A549 (cell line): ENCODE measurements around the gene ZNF132. TPM values are rescaled to one million over a fixed set of nuclear protein-coding genes. Genes with fewer than 3 reads are reported as not detected.

Experiments
- ATAC-seq, 2 experiments: fragments of 200-7000 bp in 1 of 2; fragments of >200 bp in 1 of 2; cut with Nextera tagmentation in 1 of 2; cut with Tn5 transposase in 1 of 2; 3 replicates each; pipeline versions ENCODE4 v1.8.0 to v1.9.1; 2018 to 2020; ENCODE audit warnings: mild to moderate bottlenecking in 1 of 2, moderate library complexity in 1 of 2
- CTCF ChIA-PET: fragments of 300-600 bp; sonication (Branson Sonifier 250); formaldehyde crosslinking; extraction: SDS; loops from one replicate; lab custom pipeline; 2021; ENCODE audit warnings: antibody characterized with exemption, inconsistent platforms; lab: Yijun Ruan, JAX
- POLR2A ChIA-PET: fragments of 350-600 bp; formaldehyde crosslinking; extraction: SDS; loops from one replicate; lab custom pipeline; 2021; ENCODE audit warnings: antibody characterized with exemption, inconsistent platforms; lab: Yijun Ruan, JAX
- DNase-seq, 2 experiments: peaks; one replicate each; pipeline versions ENCODE4 v3.0.0 to v3.0.0-alpha.2; 2011 to 2016; ENCODE audit warnings: low read depth in 1 of 2, low spot score in 1 of 2
- FAIRE-seq: peaks from 2 replicates; lab custom pipeline; 2011; peaks lifted over from hg19 to GRCh38; lab: Jason Lieb, UNC
- H3K27ac ChIP-seq, 2 experiments: fragments of >200 bp; sonication (Bioruptor Twin); formaldehyde crosslinking; 3 replicates each; pipeline ENCODE4 v1.5.1; 2016 to 2017
- H3K4me1 ChIP-seq: fragments of >200 bp; sonication (Bioruptor Twin); formaldehyde crosslinking; 3 replicates; pipeline ENCODE4 v1.6.1; 2016
- H3K4me2 ChIP-seq: fragments of >200 bp; sonication (Bioruptor Twin); formaldehyde crosslinking; 3 replicates; pipeline ENCODE4 v1.6.1; 2016
- H3K4me3 ChIP-seq: fragments of >200 bp; sonication (Bioruptor Twin); formaldehyde crosslinking; 3 replicates; pipeline ENCODE4 v1.5.1; 2016
- H3K9me3 ChIP-seq: fragments of >200 bp; sonication (Bioruptor Twin); formaldehyde crosslinking; 3 replicates; pipeline ENCODE4 v1.6.1; 2016
- BCL3 ChIP-seq: fragments of >200 bp; sonication (Bioruptor Twin); formaldehyde crosslinking; IDR thresholded peaks from 3 replicates; pipeline ENCODE4 v1.6.1; 2016
- BHLHE40 ChIP-seq: IDR thresholded peaks from 2 replicates; pipeline ENCODE4 v1.6.1; 2012; ENCODE audit warnings: low read depth, low read length, inconsistent platforms
- CBX2 ChIP-seq: fragments of 200-600 bp; sonication (generic); IDR thresholded peaks from 2 replicates; pipeline ENCODE4 v1.6.1; 2016; ENCODE audit warnings: low read depth, mild to moderate bottlenecking, borderline replicate concordance
- CBX8 ChIP-seq: fragments of 200-600 bp; sonication (generic); IDR thresholded peaks from 2 replicates; pipeline ENCODE4 v1.6.1; 2016
- CEBPB ChIP-seq, 2 experiments: fragments of >200 bp in 1 of 2; sonication (Bioruptor Twin) in 1 of 2; formaldehyde crosslinking in 1 of 2; IDR thresholded peaks; 2 replicates each; pipeline ENCODE4 v1.6.1; 2012 to 2016
- CHD4 ChIP-seq: fragments of 200-600 bp; sonication (generic); IDR thresholded peaks from 2 replicates; pipeline ENCODE4 v1.6.1; 2016; ENCODE audit warnings: antibody characterized with exemption, mild to moderate bottlenecking, borderline replicate concordance
- ELK1 ChIP-seq: fragments of 150-350 bp; IDR thresholded peaks from 2 replicates; pipeline ENCODE4 v1.6.1; 2014; ENCODE audit warnings: low read depth, mild to moderate bottlenecking, low read length
- EP300 ChIP-seq, 2 experiments: fragments of >200 bp; sonication (Bioruptor Twin); formaldehyde crosslinking; IDR thresholded peaks; 2 replicates in 1 of 2; 3 replicates in 1 of 2; pipeline ENCODE4 v1.6.1; 2016 to 2017
- FOSB ChIP-seq: fragments of 250-450 bp; sonication (Bioruptor Pico); IDR thresholded peaks from 2 replicates; pipeline ENCODE4 v1.5.0; 2020; ENCODE audit warnings: mild to moderate bottlenecking, moderate library complexity
- FOXS1 ChIP-seq: fragments of 250-450 bp; sonication (Bioruptor Pico); IDR thresholded peaks from 2 replicates; pipeline ENCODE4 v1.5.0; 2020; ENCODE audit warnings: mild to moderate bottlenecking, moderate library complexity
- HEYL ChIP-seq: fragments of 250-450 bp; sonication (Bioruptor Pico); IDR thresholded peaks from 2 replicates; pipeline ENCODE4 v1.8.0; 2021; ENCODE audit warnings: mild to moderate bottlenecking, moderate library complexity
- HMGXB4 ChIP-seq: fragments of 250-450 bp; sonication (Bioruptor Pico); IDR thresholded peaks from 2 replicates; pipeline ENCODE4 v1.5.0; 2021; ENCODE audit warnings: mild to moderate bottlenecking, moderate library complexity, borderline replicate concordance
- HOXA7 ChIP-seq: fragments of 250-450 bp; sonication (Bioruptor Pico); IDR thresholded peaks from 2 replicates; pipeline ENCODE4 v1.5.0; 2020; ENCODE audit warnings: mild to moderate bottlenecking, moderate library complexity
- JUN ChIP-seq, 2 experiments: fragments of >200 bp; sonication (Bioruptor Twin); formaldehyde crosslinking; IDR thresholded peaks; 2 replicates in 1 of 2; 3 replicates in 1 of 2; pipeline ENCODE4 v1.6.1; 2016 to 2017
- JUNB ChIP-seq: fragments of >200 bp; sonication (Bioruptor Twin); formaldehyde crosslinking; IDR thresholded peaks from 2 replicates; pipeline ENCODE4 v1.6.1; 2016
- KDM1A ChIP-seq: fragments of 200-600 bp; sonication (generic); IDR thresholded peaks from 2 replicates; pipeline ENCODE4 v1.6.1; 2016; ENCODE audit warnings: low read depth, mild to moderate bottlenecking
- KDM5A ChIP-seq: fragments of 200-600 bp; sonication (generic); IDR thresholded peaks from 2 replicates; pipeline ENCODE4 v1.6.1; 2016; ENCODE audit warnings: antibody characterized with exemption, mild to moderate bottlenecking
- MAFK ChIP-seq: fragments of 450-650 bp; IDR thresholded peaks from 2 replicates; pipeline ENCODE4 v1.6.1; 2014; ENCODE audit not compliant: partially characterized antibody
- MAX ChIP-seq: IDR thresholded peaks from 2 replicates; pipeline ENCODE4 v1.6.1; 2012
- MYC ChIP-seq: IDR thresholded peaks from 2 replicates; pipeline ENCODE4 v1.6.1; 2012; ENCODE audit warnings: mild to moderate bottlenecking, inconsistent platforms, low read length, improper control_type of control experiment, borderline replicate concordance
- NFE2L2 ChIP-seq: fragments of 150-350 bp; conservative IDR thresholded peaks from 2 replicates; pipeline ENCODE4 v1.6.1; 2014; ENCODE audit warnings: low read length
- NR3C1 ChIP-seq: fragments of >200 bp; sonication (Bioruptor Twin); formaldehyde crosslinking; IDR thresholded peaks from 3 replicates; pipeline ENCODE4 v1.6.1; 2017
- PBX3 ChIP-seq: IDR thresholded peaks from 2 replicates; pipeline ENCODE4 v1.6.1; 2012
- POLR2A ChIP-seq: IDR thresholded peaks from 2 replicates; pipeline ENCODE4 v1.6.1; 2012; ENCODE audit warnings: mild to moderate bottlenecking, low read length
- POLR2AphosphoS2 ChIP-seq: conservative IDR thresholded peaks from 2 replicates; pipeline ENCODE4 v1.6.1; 2012; ENCODE audit warnings: low read length, improper control_type of control experiment, inconsistent platforms
- RNF2 ChIP-seq: fragments of 200-600 bp; sonication (generic); IDR thresholded peaks from 2 replicates; pipeline ENCODE4 v1.6.1; 2016; ENCODE audit warnings: low read depth, mild to moderate bottlenecking, antibody characterized with exemption, moderate library complexity, borderline replicate concordance
- SMC3 ChIP-seq: fragments of >200 bp; sonication (Bioruptor Twin); formaldehyde crosslinking; IDR thresholded peaks from 3 replicates; pipeline ENCODE4 v1.6.1; 2018; ENCODE audit warnings: inconsistent platforms
- TP53 ChIP-seq: fragments of 250-450 bp; sonication (Bioruptor Pico); IDR thresholded peaks from 2 replicates; pipeline ENCODE4 v1.5.0; 2021; ENCODE audit warnings: mild to moderate bottlenecking, moderate library complexity
- WGBS: methylation state at CpG from one replicate; pipeline ENCODE4 v1.1.6; 2017; ENCODE audit errors: missing lambda C conversion rate; 5-methylcytosine and 5-hydroxymethylcytosine counted together
- polyA plus RNA-seq, 4 experiments: library from polyadenylated mRNA; depleted of rRNA in 3 of 4; stranded (reverse); fragments of >200 nt; fragmentation: RNase III in 1 of 4; extraction: RNeasy Plus Mini Kit Qiagen cat#74134 plus additional on column Dnase treatment in 1 of 4; gene quantifications; 2 replicates in 3 of 4; 3 replicates in 1 of 4; pipeline ENCODE4 v1.2.3, GENCODE V29; 2011 to 2017

ZNF132 gene
- polyA plus RNA-seq, 2 of the 4 experiments (the other 2 are of a cell fraction) = 0.05 to 0.16 TPM

GRCh38 chr19:58482372-58482771, 42.4 kb upstream of the ZNF132 start:
- H3K4me2 ChIP-seq = no peak overlapping the region
- ATAC-seq = no peak
- ChIA-PET CTCF (interaction anchor here (3.2 kb wide), 1 partner anchor 37 kb away, joined by 24 read pairs; the partner anchor contains the start of gene ZBTB45), POLR2A (no interaction called here)
- H3K4me1 ChIP-seq = no peaks in the 10 kb centered on the region; the same call in 2 of the 3 replicates
- H3K27ac ChIP-seq = no peak overlapping the region
- 88% methylated on average over 7 of the region's 7 CpGs for WGBS
- no peaks in the 10 kb centered on the region for H3K9me3 ChIP-seq
- no peak for DNase-seq
- TF ChIP-seq CHD4 = no peak
- TF ChIP-seq MAFK = no peak
- TF ChIP-seq FOSB (CRISPR knock-in tag) = no peak
- TF ChIP-seq EP300 (IDR thresholded peaks at IDR 0.05) = no peak
- TF ChIP-seq ELK1 = no peak
- TF ChIP-seq POLR2A = no peak
- TF ChIP-seq NR3C1 = no peak
- TF ChIP-seq CEBPB (IDR thresholded peaks at IDR 0.05) = no peak
- no peak for TF ChIP-seq BCL3
- no peak for TF ChIP-seq CBX8
- TF ChIP-seq POLR2AphosphoS2 = no peak
- TF ChIP-seq MAX = no peak
- no peak for TF ChIP-seq KDM1A
- no peak for TF ChIP-seq JUNB
- TF ChIP-seq KDM5A = no peak
- TF ChIP-seq MYC = no peak
- no peak for TF ChIP-seq HEYL (CRISPR knock-in tag)
- TF ChIP-seq SMC3 = no peak
- no peak for TF ChIP-seq TP53
- FAIRE-seq = no peak
- no peak overlapping the region for H3K4me3 ChIP-seq

GRCh38 chr19:58480831-58481230, 40.9 kb upstream of the ZNF132 start:
- no peak for ATAC-seq
- CTCF ChIA-PET = interaction anchor here (1.4 to 3.2 kb wide), 2 partner anchors 9 to 39 kb away, joined by 4 to 24 read pairs; partner anchors contain the start of gene ZBTB45
- TF ChIP-seq RNF2 (no peak), FOXS1 (CRISPR knock-in tag) (no peak), BHLHE40 (no peak), CHD4 (no peak), KDM1A (no peak), CEBPB (IDR thresholded peaks at IDR 0.05) (no peak), NR3C1 (no peak), CBX2 (no peak), NFE2L2 (no peak), CBX8 (no peak), MAX (no peak), JUN (IDR thresholded peaks at IDR 0.05) (no peak), HOXA7 (CRISPR knock-in tag) (no peak), HMGXB4 (CRISPR knock-in tag) (no peak), PBX3 (no peak)
- TF ChIP-seq, all 56 proteins: peak for 0
- POLR2A ChIA-PET = no interaction called here
- H3K4me1 ChIP-seq = peaks cover 8% of the 10 kb centered on the region; the same call in 2 of the 3 replicates
- 57% methylated on average over 2 of the region's 2 CpGs for WGBS
- H3K9me3 ChIP-seq = no peaks in the 10 kb centered on the region
- no peak overlapping the region for H3K4me2 ChIP-seq
- no peak for FAIRE-seq
- DNase-seq = no peak
- H3K27ac ChIP-seq = no peak overlapping the region
- H3K4me3 ChIP-seq = no peak overlapping the region
